OCI-LY7 (cell line): ENCODE data around the gene KLF13.

Experiments used
- CTCF ChIP-seq: fragments of 200-600 bp; sonication (generic); conservative IDR thresholded peaks from 2 replicates; pipeline ENCODE4 v1.5.1; 2014; ENCODE audit warnings: mild to moderate bottlenecking, antibody characterized with exemption, low read length, moderate library complexity, mixed read lengths
- EZH2phosphoT487 ChIP-seq: fragments of 200-600 bp; sonication (generic); IDR thresholded peaks from 2 replicates; pipeline ENCODE4 v1.6.1; 2018; ENCODE audit warnings: low read depth, borderline replicate concordance, mild to moderate bottlenecking, mixed run types, antibody characterized with exemption, low read length, moderate library complexity, mixed read lengths

GRCh38 chr15:31347981-31348803 is 21.6 kb downstream of the KLF13 start:
- TF ChIP-seq EZH2phosphoT487 (no peak), CTCF (no peak)
